IPS DF 6.9 (cell line): ENCODE results near the gene MEFV.

Source experiments
- DNase-seq: peaks from one replicate; pipeline ENCODE4 v3.0.0-alpha.2; 2013; ENCODE audit warnings: low read depth, low spot score
- H3K27ac ChIP-seq: one replicate; pipeline ENCODE4 v1.5.1; 2013; ENCODE audit warnings: low read length, control low read depth
- H3K27me3 ChIP-seq: 2 replicates; pipeline ENCODE4 v1.6.1; 2013; ENCODE audit warnings: mild to moderate bottlenecking, low read length; ENCODE audit not compliant: control insufficient read depth, insufficient read depth
- H3K36me3 ChIP-seq: 2 replicates; pipeline ENCODE4 v1.6.1; 2013; ENCODE audit warnings: low read length; ENCODE audit not compliant: control insufficient read depth, insufficient read depth
- H3K4me1 ChIP-seq: 2 replicates; pipeline ENCODE4 v1.6.1; 2013; ENCODE audit warnings: low read length; ENCODE audit not compliant: control insufficient read depth, insufficient read depth
- H3K4me3 ChIP-seq: 2 replicates; pipeline ENCODE4 v1.5.1; 2013; ENCODE audit warnings: mild to moderate bottlenecking, low read length
- H3K9me3 ChIP-seq: 2 replicates; pipeline ENCODE4 v1.6.1; 2013; ENCODE audit warnings: low read length, inconsistent platforms; ENCODE audit not compliant: control insufficient read depth, insufficient read depth
- WGBS: extraction: QIAGEN DNeasy Blood & Tissue Kit; methylation state at CpG from one replicate; pipeline ENCODE4 v1.1.7; 2013; ENCODE audit warnings: mixed read lengths, missing lambda C conversion rate; ENCODE audit not compliant: insufficient read length, insufficient coverage; 5-methylcytosine and 5-hydroxymethylcytosine counted together

Gene MEFV

DNA sequence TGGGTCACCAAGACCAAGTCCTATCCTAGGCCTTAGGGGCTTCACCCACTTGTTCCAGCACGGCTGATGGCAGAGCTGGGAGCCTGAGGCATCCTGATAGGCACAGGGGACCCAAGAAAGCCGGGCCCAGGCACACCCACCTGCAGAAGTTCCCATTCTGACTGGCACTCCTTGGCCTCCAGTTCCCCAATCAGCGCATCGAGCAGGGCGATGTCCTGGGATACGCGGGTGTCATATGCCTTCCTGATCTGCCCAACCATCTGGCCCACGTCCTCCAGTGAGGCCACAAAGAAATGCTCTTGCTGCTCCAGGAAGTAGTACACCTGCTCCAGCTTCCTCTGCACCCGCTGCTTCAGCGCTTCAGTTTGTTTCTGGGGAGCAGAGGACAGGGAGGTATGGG lies 9.6 kb downstream of the MEFV start:
- no peak for DNase-seq
- Histone ChIP-seq H3K27ac (no peak overlapping the region), H3K27me3 (no peaks in the 10 kb centered on the region), H3K9me3 (no peaks in the 10 kb centered on the region; the same call in none of the 2 replicates), H3K4me3 (no peak overlapping the region), H3K36me3 (no peaks in the 10 kb centered on the region), H3K4me1 (no peaks in the 10 kb centered on the region)
- WGBS = no CpG with 5 or more reads among the region's 10 CpGs

DNA sequence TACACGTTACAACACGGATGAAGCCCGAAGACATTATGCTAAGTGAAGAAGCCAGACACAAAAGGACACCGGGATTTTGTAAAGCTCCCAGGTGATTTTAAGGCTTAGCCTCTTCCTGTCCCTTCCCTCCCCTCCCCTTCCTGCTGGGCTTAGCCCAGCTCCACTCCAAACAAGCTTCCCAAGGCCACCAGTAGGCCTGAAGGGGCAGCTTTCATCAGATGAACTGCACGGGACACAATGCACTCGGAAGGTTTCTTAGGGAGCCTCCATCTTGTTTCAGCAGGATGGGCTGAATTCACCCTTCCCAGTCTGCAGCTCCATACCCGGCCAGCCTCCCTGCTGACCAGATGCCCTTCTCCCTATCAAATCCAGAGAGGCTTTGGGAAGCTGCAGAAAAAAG lies 10.4 kb downstream of the MEFV start:
- no peaks in the 10 kb centered on the region for H3K4me1 ChIP-seq
- WGBS = no CpG with 5 or more reads among the region's 7 CpGs
- H3K36me3 ChIP-seq = no peaks in the 10 kb centered on the region
- H3K27me3 ChIP-seq = no peaks in the 10 kb centered on the region
- H3K9me3 ChIP-seq = no peaks in the 10 kb centered on the region; the same call in none of the 2 replicates
- H3K27ac ChIP-seq = no peak overlapping the region
- no peak for DNase-seq
- H3K4me3 ChIP-seq = no peak overlapping the region

- no CpG with 5 or more reads among the region's 6 CpGs for WGBS
- Histone ChIP-seq H3K27me3 (no peaks in the 10 kb centered on the region), H3K9me3 (no peaks in the 10 kb centered on the region; the same call in none of the 2 replicates), H3K27ac (no peak overlapping the region), H3K36me3 (no peaks in the 10 kb centered on the region), H3K4me3 (no peak overlapping the region), H3K4me1 (no peaks in the 10 kb centered on the region)
- DNase-seq = no peak
These were observed 12.6 kb downstream of the MEFV start for GRCh38 chr16:3243882-3244281.

- no peak for DNase-seq
- WGBS = no CpG with 5 or more reads among the region's 11 CpGs
These were observed 13.7 kb downstream of the MEFV start for GRCh38 chr16:3242709-3243108.

GRCh38 chr16:3241761-3242160 lies 14.7 kb downstream of the MEFV start:
- Histone ChIP-seq H3K4me1 (no peaks in the 10 kb centered on the region), H3K9me3 (no peaks in the 10 kb centered on the region), H3K36me3 (no peaks in the 10 kb centered on the region), H3K4me3 (no peak overlapping the region), H3K27ac (no peak overlapping the region), H3K27me3 (no peaks in the 10 kb centered on the region)
- no peak for DNase-seq
- WGBS = no CpG with 5 or more reads among the region's 5 CpGs

More at GRCh38 chr16:3242709-3243108, 13.7 kb downstream of the MEFV start:
- H3K4me3 ChIP-seq = no peak overlapping the region
- no peaks in the 10 kb centered on the region for H3K27me3 ChIP-seq
- no peaks in the 10 kb centered on the region for H3K4me1 ChIP-seq
- H3K36me3 ChIP-seq = no peaks in the 10 kb centered on the region
- no peak overlapping the region for H3K27ac ChIP-seq
- H3K9me3 ChIP-seq = no peaks in the 10 kb centered on the region; the same call in 1 of the 2 replicates

DNA sequence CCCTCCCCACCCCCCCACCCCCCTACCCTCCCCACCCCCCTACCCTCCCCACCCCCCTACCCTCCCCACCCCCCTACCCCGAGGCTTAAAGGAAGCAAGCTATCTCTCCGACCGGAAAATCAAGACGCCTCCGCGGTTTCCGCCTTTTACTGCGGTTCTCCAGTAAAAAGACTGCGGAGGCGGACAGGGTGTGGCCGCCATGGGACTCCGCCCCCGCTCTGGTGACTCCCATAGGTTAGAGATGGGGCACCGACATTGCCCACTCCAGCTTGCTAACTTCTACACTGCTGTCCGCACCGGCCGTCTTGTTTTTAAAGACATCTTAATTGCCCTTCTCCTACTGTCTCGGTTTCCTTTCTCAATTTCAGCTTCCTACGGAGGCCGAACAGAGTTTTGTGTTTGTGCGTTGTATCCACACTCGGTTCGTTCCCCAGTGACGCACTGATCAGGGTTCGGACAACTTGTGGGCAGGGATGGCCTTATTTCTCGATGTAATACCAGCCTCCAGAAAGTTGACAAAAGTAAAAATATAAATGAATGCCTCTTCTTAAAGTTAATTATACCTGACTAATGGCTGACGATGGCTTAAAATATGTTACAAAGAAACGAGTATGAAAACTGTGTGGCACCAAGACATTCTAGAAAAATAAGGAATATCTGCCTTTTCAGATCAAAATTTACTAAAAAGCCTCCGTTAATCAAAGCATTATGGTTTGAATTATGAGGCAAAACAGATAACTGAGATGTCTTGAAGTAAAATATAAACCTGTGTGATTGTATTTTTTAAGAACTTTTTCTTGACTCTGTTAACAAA lies 20.4 kb downstream of the MEFV start:
- Histone ChIP-seq H3K9me3 (no peaks in the 10 kb centered on the region), H3K4me3 (no peak overlapping the region), H3K36me3 (peaks cover 5% of the 10 kb centered on the region; the same call in 1 of the 2 replicates), H3K27ac (no peak overlapping the region), H3K4me1 (no peaks in the 10 kb centered on the region), H3K27me3 (no peaks in the 10 kb centered on the region)
- DNase-seq = no peak
- no CpG with 5 or more reads among the region's 29 CpGs for whole genome bisulfite sequencing

DNA sequence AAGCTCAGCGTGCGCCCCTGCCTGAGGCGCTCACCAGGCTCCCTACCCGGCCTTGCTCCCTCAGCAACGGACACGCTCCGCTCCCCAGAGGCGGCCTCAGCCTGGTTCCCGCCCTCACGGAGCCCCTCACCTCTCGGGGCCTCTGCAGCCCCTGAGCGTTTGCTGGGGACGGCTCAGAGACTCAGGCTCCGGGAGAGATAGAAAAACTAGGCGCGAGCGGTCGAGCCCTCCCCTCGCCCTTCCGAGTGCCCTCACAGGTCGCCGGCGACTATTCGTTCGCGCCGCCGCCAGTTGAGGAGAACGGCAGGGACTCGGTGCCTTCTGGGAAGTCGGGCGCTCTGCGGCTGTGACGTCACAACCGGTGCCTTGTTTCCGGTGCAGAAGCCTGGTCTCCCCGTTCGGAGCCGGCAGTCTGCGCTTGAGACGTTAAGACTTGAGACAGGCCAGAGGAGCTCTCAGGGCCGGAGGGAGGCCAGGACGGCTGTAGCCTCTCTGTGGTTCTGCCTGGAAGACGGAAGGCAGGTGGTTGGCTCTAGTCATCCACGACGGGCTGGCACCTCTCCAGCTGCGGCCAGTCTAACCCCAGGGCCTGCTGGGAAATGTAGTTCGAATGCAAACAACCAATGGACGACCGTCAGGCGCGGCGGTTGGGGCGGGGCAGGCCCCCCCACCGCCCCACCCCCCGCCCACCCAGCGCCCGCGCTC lies 21.4 kb downstream of the MEFV start, which contains the start of gene ZNF200:
Gene ZNF200, minus strand, starts transcription at position 302 of the 705 bp plus-strand sequence. CDS start 1,403 bp downstream, outside the sequence.
- H3K27ac ChIP-seq = no peak within 1 kb of the TSS
- H3K27me3 ChIP-seq = no peaks in the 10 kb centered on the region
- H3K36me3 ChIP-seq = peaks cover 5% of the 10 kb centered on the region; the same call in 1 of the 2 replicates
- WGBS = no CpG with 5 or more reads among the region's 59 CpGs
- H3K4me1 ChIP-seq = no peaks in the 10 kb centered on the region
- no peaks in the 10 kb centered on the region for H3K9me3 ChIP-seq
- H3K4me3 ChIP-seq = peak within 1 kb of the TSS; percentile 83
- DNase-seq = peak; percentile 82

DNA sequence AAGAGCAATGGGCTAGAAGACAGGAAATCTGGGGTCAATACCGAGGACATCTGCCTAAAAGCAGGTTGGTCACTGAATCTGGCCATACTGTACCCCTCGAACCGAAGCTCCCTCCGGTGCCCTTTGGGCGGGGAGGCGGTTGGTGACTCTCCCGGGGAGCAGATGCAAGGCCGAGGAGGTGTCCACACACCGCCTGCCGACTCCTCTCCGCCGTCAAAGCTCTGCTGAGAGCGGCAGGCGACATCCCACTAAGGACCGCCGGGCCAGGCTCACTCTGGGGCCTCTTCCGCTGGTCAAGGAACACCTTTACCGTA lies 21.9 kb downstream of the MEFV start:
- Histone ChIP-seq H3K9me3 (no peaks in the 10 kb centered on the region; the same call in 1 of the 2 replicates), H3K4me3 (peak overlapping the region; percentile 83)
- no CpG with 5 or more reads among the region's 18 CpGs for WGBS

DNA sequence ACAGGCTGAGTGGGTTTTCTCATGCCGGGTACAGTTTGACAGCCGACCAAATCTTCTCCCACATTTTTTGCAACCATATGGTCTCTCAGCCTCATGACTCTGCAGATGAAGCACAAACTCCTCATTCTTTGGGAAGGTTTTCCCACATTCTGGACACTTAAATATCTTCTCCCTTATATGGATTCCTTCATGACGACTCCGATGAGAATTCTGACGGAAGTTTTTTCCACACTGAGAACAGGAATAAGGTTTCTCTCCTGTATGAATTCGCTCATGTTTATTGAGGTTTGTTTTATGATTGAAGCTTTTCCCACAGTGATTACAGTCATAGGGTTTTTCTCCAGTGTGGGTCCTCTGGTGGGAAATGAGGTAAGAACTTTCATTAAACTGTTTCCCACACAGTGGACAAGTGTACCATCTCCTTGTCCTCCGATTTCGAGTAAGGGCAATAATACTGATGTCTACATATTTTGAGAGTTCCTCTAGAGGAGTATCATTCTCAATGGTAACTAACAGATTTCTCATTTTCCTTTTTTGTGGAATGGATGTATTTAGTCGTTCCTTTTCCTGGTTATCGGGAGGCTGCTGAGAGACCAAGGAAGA lies 32.4 kb downstream of the MEFV start:
- Histone ChIP-seq H3K4me1 (no peaks in the 10 kb centered on the region), H3K27ac (no peak overlapping the region), H3K36me3 (peaks cover 6% of the 10 kb centered on the region; the same call in 1 of the 2 replicates), H3K27me3 (no peaks in the 10 kb centered on the region), H3K4me3 (no peak overlapping the region), H3K9me3 (peaks cover 13% of the 10 kb centered on the region)
- no peak for DNase-seq
- WGBS = no CpG with 5 or more reads among the region's 10 CpGs

More for the DNA sequence above, 21.9 kb downstream of the MEFV start:
- DNase-seq = no peak
- Histone ChIP-seq H3K36me3 (peaks cover 5% of the 10 kb centered on the region; the same call in 1 of the 2 replicates), H3K4me1 (no peaks in the 10 kb centered on the region), H3K27me3 (no peaks in the 10 kb centered on the region), H3K27ac (no peak overlapping the region)

- no CpG with 5 or more reads among the region's 10 CpGs for WGBS
These were observed 35.6 kb downstream of the MEFV start for GRCh38 chr16:3220839-3221238.

More at GRCh38 chr16:3220839-3221238, 35.6 kb downstream of the MEFV start:
- DNase-seq = no peak
- H3K27me3 ChIP-seq = no peaks in the 10 kb centered on the region
- no peaks in the 10 kb centered on the region for H3K4me1 ChIP-seq
- peaks cover 6% of the 10 kb centered on the region; the same call in 1 of the 2 replicates for H3K36me3 ChIP-seq
- no peak overlapping the region for H3K27ac ChIP-seq
- peaks cover 13% of the 10 kb centered on the region for H3K9me3 ChIP-seq
- H3K4me3 ChIP-seq = no peak overlapping the region
